Suppressor macrophage treated with lipopolysaccharide for 4 hours (primary cell): ENCODE measurements around the gene CHTOP.
"Not testable (repeated sequence)": the region's sequence is repeated elsewhere in the genome, so short reads cannot be mapped to it uniquely, and the experiment has no call there.

Experiments used
- DNase-seq: peaks from one replicate; pipeline ENCODE4 v3.0.0-alpha.2; 2020

The CHTOP gene

DNA sequence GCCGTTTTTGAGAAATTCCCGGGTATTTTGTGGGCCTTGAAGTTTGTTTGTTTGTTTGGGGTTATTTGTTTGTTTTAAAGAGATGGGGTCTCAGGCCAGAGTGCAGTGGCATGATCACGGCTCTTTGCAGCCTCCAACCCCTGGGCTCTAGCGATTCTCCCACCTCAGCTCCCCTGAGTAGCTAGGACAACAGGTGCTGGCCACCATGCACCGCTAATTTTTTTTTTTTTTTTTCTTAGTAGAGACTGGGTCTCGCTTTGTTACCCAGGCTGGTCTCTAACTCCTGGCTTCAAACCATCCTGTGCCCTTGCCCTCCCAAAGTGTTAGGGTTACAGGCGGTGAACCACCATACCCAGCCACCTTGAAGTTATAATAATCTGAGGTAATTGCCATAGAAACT, 2.0 kb downstream of the CHTOP start:
- no peak for DNase-seq

DNA sequence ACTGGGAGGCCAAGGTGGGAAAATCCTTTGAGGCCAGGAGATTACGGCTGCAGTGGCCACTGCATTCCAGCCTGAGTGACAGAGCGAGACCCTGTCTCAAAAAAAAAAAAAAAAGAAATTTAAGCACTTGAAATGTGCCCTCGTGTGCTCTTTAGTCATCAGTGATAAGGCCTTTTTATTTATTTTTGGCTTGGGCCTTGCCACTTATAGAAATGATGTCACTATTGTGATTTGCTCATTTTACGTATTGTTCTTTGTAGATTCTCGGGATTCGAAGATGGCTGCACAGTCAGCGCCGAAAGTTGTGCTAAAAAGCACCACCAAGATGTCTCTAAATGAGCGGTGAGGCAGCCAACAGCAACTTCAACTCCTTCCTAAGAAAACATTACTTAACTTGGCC, 2.4 kb downstream of the CHTOP start:
- no peak for DNase-seq

- DNase-seq, result no peak
These were observed 4.4 kb downstream of the CHTOP start for GRCh38 chr1:153638261-153638660.

DNA sequence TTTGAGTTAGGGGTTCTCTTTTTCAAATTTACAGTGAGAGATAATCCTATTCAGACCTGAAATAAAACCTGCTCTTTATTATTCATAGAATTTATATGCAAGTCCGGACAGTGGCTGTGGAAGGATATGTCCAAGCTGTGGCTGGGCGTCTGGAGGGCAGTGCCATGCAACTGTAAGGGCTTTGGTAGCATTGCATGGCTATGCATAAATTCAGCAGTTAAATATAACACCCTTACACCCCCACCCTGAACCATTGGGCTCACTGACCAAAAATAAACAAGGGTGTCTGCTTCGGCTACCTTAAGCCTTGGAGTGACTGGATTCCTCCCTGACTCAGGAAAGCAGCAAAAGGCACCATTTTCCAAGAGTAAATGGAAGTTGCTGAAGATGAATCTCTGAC, 5.4 kb downstream of the CHTOP start:
- DNase-seq, result no peak

- DNase-seq, result not testable (repeated sequence)
These were observed 6.3 kb downstream of the CHTOP start for GRCh38 chr1:153640213-153640612.

- no peak for DNase-seq
These were observed 7.0 kb downstream of the CHTOP start for GRCh38 chr1:153640861-153641260.

- no peak for DNase-seq
These were observed 8.3 kb downstream of the CHTOP start for GRCh38 chr1:153642161-153642560.

DNA sequence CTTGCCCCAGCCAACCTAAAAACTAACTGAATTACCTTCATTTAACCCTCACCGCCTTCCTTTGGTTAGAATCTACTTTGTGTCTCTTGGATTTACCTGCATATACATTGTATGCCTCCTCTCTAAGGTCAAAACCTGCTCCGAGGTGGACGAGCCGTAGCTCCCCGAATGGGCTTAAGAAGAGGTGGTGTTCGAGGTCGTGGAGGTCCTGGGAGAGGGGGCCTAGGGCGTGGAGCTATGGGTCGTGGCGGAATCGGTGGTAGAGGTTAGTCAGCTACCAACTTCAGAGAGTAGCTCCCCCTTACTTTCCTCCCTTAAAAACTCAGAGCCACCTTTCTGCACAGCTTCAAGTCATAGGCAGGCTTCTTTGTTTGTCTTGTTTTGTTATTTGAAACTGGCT, 9.2 kb downstream of the CHTOP start:
- no peak for DNase-seq

DNA sequence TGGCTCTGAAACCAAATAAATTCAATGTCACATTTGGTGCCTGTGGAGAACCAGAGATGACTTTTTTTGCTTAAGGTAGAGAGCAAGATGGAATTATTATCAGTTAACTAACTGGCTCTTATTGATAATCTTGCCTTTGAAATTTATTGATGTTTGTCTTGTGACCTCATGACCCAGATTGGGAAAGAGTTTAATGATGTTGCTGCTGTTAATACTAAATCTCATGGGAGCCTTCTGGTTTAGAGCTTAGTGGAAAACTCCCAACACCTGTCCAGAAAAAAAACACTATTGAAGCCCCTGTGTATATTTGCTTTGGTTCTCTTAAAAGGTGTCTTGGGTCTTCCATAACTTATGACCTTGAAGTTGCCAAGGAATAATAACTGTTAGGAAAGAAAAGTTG, 9.9 kb downstream of the CHTOP start:
- no peak for DNase-seq

DNA sequence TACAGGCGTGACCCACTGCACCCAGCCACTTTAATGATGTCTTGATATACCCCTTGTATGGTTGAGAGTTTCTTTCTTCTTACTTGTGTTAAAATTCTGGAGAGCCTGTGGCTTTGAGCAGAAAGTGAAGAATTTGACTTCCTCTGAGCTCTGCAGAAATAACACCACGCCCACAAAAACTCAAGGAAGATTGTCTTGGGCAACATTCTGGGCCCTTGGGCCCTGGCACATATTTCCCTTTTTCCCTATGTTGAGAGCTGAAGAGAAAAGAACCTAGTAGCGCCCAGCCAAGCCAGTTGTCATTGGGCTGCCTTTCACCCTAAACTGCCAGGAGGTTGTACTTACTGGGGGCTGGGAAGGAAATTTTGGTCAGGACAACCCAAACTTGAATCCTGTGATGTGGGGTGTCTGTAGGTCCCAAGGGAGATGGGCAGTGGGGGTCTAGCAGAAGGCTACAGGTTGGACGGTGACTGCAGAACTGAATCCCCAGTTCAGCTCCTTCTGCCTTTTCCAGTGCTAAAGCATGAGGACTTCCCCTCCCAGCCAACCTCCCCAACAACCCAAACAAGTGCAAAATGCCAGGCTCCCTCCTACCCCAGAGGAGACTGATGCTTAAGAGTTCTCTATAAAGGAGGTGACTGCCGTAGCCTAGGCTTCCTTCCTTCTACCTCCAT, 12.9 kb downstream of the CHTOP start:
- DNase-seq, result peak; percentile 81

DNA sequence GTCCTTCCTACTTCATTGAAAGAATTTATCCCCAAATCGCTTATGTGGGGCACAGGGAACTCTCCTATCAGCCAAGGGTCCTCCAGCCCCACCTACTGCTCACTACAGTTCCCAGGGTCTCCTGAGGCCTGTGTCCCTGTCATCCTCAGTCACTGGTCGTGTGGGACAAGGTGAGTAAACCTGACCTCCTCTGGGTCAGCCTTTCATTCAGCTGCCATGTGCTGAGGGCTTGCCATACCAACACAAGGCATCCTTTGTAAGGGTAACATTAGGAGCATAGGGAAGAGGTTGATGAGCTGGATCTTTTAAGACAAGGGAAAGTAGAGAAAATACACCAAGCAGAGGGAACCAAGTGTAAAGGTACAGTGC, 13.5 kb downstream of the CHTOP start:
- no peak for DNase-seq

GRCh38 chr1:153648000-153648643, 14.3 kb downstream of the CHTOP start:
- no peak for DNase-seq

GRCh38 chr1:153649137-153649862, 15.4 kb downstream of the CHTOP start:
- DNase-seq, result no peak

DNA sequence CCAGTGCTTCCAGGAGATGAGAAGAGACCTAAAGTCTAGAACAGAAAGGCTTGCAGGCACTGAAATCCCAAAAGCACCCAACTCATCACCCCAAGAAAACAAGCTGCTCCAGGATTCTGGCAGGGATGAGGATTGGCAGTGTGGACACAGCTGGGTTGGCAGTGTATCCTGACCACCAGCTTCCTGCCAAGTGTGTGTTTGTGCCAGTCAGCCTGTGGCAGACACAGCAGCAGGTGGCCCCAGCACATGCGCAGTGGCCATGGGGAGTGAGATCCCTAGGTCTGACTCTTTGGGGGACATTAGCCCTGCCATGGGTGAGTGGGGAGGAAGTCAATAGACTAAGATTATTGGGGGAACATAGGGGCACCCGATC, 16.0 kb downstream of the CHTOP start:
- no peak for DNase-seq

DNA sequence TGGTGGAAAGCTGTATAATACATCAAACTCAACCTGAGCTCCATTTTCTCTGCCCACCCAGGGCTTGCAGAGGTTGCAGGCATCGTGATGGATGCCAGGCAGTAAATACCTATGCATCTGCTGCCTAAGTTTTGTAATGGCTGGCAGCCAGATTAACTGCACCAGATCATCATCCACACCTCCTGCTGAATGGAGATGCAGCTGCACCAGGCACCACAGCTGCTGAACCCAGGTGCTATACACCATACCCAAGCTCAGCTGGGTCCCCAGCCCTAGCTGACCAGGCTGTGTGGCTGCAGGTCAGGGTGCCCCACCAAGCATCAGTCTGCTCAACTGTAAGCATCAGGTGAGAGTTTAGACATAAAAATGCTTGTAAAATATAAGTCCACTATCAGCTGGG, 17.9 kb downstream of the CHTOP start:
- DNase-seq, result no peak

- peak; percentile 67 for DNase-seq
These were observed 19.1 kb downstream of the CHTOP start for GRCh38 chr1:153652805-153653500.

GRCh38 chr1:153655333-153655732, 21.5 kb downstream of the CHTOP start:
- no peak for DNase-seq

DNA sequence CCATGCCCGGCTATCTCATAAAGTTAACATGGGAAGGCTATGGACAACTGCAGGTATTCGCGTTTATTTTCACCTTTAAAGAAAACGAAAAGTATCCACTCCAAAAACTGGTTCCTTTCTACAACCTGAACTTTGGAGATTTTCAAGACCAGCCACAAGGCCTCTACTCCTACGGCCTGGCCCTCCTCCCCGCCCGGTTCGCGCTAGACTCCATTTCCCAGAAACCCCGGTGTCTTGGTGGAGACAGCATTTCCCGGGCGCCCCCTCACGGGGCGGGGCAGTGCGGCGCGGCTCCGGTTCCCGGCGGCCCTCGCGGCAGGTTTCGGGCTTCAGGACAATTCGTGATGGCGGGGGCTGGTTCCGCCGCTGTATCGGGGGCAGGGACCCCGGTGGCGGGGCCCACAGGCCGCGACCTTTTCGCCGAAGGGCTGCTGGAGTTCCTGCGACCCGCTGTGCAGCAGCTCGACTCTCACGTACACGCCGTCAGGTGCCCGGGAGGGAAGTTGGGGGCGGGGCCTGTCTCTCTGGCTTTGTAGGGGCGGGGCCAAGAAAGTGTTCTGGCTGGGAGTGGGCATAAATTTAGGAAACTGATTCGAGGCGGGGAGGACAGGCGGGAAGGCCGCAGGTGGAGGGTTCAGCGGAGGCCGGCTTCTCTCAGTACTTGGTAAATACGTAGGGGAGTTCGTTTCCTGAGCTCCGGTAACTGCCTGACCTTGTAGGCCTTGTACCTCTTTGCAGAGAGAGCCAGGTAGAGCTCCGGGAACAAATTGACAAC, 24.7 kb downstream of the CHTOP start, which contains the start of gene SNAPIN:
Gene SNAPIN (plus strand): TSS at position 304 of the 775 bp plus-strand sequence. CDS start 41 bp downstream, at position 345.
- peak; percentile 95 for DNase-seq

- DNase-seq, result no peak
These were observed 25.3 kb downstream of the CHTOP start for GRCh38 chr1:153659175-153659534.

GRCh38 chr1:153659656-153660055, 25.8 kb downstream of the CHTOP start:
- DNase-seq, result no peak

DNA sequence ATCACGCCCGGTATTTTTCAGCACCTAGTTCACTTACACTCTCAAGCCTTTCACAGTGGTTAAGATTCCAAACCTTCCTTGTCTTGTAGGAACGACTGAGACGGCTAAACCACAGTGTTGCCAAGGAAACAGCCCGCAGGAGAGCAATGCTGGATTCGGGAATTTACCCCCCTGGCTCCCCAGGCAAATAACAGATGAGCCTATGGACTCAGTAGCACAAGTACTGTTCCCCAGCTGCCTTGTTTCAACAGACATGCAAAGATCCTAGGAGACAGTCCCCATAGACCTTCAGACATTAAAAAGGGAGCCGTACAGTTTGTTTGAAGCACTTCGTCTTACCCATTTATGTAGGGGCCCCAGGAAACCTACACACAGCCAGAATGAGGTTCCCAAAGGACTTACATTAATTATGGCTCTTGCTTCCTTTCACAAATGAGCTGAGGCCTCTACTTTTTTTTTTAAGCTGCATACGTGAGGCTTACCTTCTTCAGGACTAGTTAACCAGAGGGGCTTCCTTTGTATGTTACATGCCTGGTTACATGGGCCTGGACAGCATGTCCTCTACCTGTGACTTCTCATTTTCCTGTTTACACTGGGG, 27.3 kb downstream of the CHTOP start:
- DNase-seq, result no peak

DNA sequence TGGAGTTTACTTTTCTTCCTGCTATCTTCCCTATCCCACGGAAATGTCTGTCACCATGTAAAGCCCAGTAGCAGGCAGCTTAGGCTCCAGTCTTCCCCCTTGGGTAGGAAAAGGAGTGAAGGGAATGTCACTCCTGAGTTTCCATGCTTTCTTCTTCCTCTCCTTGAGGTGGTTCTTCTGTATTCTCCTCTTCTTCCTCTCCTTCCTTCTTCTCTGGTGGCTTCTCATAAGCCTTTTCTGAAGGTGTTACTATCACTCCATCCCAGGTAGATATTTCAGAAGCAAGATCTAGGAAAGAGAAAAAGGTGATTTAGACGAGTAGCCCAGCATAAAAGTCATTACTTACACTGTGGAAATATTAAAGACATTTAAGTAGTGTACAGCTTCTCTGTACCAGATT, 28.4 kb downstream of the CHTOP start:
- DNase-seq, result no peak
